GM21825 (cell line): ENCODE results near the gene ABHD17A.
A peak's percentile ranks its signal among the peaks of the same experiment; 100 is the strongest.
"Not testable (repeated sequence)": the region's sequence is repeated elsewhere in the genome, so short reads cannot be mapped to it uniquely, and the experiment has no call there.

Source experiments
- ATAC-seq: cut with Tn5 transposase; IDR thresholded peaks from one replicate; pipeline ENCODE4 v1.9.1; 2021; ENCODE audit warnings: mild to moderate bottlenecking, moderate library complexity; ENCODE audit not compliant: unreplicated experiment

Gene ABHD17A

DNA sequence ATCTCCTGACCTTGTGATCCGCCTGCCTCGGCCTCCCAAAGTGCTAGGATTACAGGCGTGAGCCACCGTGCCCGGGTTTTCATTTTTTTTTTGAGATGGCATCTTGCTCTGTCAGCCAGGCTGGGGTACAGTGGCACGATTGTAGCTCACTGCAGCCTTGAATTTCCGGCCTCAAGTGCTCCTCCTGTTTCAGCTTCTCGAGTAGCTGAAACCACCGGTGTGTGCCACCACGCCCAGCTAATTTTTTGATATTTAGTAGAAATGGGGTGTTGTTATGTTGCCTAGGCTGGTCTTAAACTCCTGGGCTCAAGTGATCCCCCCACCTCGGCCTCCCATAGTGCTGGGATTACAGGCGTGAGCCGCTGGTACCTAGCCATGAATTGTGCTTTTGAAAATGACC is 25.8 kb upstream of the ABHD17A start:
- no peak for ATAC-seq

DNA sequence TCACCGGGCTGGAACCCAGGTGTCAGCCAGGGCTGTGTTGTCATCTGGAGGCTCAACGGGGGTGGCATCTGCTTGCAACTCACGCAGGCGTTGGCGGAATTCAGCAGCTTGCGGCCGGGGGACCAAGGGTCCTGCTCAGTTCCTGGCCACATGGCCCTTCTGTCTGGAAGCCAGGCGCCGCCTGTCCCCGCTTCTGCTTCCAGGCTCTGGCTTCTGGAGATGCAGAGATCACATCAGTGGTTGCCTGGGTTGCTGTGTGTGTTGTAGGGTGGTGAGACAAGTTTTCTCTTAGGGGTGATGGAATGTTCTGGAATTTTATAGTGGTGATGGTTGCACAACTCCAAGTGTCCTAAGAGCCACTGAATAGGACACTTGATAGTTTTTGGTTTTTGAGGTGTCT is 24.9 kb upstream of the ABHD17A start:
- ATAC-seq, result no peak

GRCh38 chr19:1909761-1910080 is 24.4 kb upstream of the ABHD17A start:
- ATAC-seq, result no peak

DNA sequence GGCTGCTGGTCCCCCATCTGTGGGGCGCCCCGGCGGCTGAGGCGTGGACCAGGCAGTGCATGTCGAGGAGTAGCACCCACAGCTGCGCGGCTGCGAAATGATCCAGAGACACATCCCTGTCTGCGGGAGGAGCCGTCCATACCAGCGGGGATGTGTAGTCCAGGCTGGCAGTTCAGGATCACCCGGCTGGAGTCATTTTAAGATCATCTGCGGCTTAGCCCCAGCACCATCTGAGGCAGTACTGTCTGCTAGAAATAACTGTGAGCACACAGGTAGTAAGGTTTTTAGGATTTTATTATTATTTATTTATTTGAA is 23.0 kb upstream of the ABHD17A start:
- no peak for ATAC-seq

DNA sequence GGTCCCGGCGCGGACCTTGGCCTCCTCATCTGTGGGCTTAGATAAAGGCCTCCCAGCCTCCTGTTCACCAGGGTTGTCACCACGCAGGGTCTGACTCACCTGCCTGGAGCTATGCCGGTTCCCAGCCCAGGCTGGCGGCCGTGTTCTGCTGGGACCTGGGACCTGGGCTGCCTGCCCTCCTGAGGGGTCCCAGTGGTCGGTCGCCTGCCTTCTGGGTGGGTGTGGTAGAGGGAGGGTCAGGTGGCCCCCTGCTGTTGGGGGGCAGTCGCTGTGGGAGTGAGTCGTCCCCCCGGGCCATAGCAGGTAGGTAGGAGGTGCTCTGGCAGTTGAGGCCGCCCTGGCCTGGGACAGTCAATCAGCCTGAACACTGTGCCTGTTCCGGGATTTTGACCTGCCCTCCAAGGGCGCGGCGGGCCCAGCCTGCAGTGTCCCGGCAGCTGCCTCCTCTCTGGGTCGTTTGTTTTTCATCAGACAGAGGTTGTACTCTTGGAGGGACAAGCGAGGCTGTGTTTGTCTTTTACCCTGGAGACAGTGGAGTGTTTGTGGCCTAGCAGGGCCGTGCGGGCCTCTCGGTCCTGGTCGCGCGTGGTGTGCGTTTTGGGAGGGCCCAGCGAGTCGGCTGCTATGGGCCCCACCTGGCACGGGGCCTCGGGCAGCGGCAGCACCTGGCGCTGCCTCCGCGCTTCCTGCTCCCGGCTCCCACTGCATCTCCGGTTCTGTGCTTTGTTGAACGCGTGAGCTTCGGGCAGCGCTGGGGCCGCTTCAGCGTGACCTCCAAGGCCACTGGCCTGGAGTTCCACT is 22.5 kb upstream of the ABHD17A start:
- no peak for ATAC-seq

GRCh38 chr19:1906985-1907562 is 21.8 kb upstream of the ABHD17A start:
- no peak for ATAC-seq

DNA sequence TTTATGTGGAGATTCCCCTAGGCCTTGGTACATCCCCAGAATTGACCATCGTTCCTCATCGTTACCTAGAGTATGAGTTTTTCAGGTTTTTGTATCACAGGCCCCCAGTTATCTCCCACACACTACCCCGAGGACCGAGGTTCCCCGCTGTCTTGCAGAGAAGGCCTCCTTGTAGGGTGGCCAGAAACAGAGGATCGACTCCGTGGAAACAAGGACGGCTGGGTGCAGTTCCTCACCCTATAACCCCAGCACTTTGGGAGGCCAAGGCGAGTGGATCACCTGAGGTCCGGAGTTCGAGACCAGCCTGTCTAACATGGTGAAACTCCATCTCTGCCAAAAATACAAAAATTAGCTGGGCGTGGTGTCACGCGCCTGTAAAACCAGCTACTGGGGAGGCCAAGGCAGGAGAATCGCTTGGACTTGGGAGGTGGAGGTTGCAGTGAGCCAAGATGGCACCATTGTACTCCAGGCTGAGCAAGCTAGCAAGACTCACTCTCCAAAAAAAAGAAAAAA is 20.6 kb upstream of the ABHD17A start:
- no peak for ATAC-seq

DNA sequence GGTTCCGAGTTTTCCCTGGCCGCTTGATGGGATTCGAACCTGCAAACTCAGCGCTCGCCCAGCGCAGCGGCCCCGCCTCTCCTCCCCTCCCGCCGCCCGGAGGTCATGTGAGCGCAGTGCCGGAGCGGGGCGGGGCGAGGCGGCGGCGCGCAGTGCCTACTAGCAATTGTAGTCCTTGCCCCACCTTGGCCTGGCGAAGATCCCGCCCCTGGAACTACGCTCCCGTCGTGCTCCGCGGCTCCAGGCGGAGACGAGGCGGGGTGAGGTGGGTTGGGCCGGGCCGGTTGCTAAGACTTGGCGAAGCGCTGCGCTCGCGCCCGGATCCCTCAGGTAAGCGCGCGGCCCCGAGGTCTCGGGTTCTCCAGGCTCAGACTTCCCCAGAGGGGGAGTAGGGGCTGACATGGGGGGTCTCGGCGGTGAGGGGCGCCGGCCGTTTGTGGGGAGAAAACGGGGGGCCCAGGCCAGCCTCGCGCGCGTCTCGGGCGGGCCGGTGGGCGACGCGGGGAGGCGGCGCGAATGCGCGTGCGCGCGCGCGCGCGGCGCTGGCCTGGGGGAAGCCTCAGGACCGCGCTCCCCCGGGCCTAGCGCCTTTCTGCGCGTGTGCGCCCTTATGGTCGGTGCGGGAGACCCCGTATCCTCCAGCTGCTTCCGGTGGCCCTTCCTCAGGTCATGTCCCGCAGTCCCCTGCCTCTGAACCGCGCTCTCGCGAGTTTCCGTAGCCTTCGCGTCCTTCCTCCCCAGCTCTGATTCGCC is 20.0 kb upstream of the ABHD17A start, which contains the start of the genes ADAT3 and SCAMP4:
TSS of gene ADAT3 (plus strand) at position 290 of the 753 bp plus-strand sequence. CDS start 6,649 bp downstream, outside the sequence.
TSS of gene SCAMP4 (plus strand) at position 290 of the 753 bp plus-strand sequence. CDS start 9,621 bp downstream, outside the sequence.
- peak; percentile 72 for ATAC-seq

- no peak for ATAC-seq
These were observed 19.5 kb upstream of the ABHD17A start for GRCh38 chr19:1904860-1905109.

DNA sequence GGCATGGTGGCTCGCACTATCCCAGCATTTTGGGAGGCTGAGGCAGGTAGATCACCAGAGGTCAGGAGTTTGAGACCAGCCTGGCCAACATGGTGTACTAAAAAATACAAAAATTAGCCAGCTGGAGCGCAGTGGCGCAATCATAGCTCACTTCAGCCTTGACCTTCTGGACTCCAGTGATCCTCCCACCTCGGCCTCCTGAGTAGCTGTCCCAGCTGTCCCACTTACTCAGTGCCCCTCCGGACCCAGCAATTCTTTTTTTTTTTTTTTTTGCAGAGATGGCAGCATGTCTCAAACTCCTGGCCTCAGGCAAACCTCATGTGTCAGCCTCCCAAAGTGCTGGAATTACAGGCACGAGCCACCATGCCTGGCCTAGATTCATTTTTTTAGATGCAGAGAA is 17.6 kb upstream of the ABHD17A start:
- ATAC-seq, result no peak

DNA sequence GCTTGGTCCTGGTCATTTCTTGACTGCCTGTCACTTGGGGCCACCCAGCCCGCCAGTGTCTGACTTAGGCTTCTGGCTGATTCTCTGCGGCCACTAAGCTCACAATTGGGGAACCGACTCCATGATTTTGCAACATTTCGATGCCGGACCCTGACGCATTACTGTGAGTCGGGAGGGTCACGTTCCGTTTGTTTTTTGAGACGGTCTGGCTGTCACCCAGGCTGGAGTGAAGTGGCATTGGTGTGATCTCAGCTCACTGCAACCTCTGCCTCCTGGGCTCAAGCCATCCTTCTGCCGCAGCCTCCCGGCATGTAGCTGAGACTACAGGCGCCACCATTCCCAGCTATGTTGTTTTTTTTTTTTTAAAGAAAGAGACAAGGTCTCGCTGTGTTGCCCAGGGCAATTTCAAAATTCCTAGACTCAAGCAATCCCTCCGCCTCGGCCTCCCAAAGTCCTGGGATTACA is 16.7 kb upstream of the ABHD17A start:
- no peak for ATAC-seq

DNA sequence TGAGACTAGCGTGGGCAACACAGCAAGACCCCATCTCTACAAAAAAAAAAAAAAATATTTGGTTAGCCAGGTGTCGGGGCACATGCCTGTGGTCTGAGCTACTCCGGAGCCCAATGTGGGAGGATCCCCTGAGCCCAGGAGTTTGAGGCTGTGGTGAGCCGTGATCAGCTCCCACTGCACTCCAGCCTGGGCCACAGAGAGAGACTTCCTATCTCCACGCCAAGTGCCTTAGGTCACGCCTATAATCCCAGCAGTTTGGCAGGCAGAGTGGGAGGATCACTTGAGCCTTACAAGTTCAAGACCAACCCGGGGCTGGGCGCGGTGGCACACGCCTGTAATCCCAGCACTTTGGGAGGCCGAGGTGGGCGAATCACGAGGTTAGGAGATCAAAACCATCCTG is 11.2 kb upstream of the ABHD17A start:
- no peak for ATAC-seq

- no peak for ATAC-seq
These were observed 8.5 kb upstream of the ABHD17A start for GRCh38 chr19:1893791-1894190.

DNA sequence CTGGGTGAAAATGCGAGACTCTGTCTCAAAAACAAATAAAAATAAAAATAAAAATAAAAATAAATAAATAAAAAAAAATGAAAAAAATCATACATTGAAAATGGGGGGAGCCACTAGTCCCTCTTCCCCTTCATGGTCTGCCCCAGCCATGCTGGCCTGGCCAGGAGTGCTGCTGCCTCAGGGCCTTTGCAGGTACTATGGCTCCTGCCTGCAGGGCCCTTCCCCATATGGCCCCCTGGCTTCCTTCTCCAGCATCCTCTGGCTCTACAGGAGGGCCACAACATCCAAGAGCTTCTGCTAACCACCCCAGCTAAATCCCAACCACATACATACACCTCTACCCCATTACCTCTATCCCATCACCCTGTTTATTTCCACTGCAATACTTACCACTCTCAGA is 4.6 kb upstream of the ABHD17A start:
- no peak for ATAC-seq

- ATAC-seq, result no peak
These were observed 3.1 kb upstream of the ABHD17A start for GRCh38 chr19:1888385-1888784.

DNA sequence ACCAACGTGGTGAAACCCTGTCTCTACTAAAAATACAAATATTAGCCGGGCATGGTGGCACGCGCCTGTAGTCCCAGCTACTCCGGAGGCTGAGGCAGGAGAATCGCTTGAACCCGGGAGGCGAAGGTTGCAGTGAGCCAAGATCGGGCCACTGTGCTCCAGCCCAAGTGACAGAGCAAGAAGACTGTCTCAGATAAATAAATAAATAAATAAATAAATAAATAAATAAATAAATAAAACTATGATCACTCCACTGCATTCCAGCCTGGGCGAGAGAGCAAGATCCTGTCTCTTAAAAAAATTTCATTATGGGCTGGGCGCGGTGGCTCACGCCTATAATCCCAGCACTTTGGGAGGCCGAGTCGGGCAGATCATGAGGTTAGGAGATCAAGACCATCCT is 1.1 kb upstream of the ABHD17A start:
- ATAC-seq, result not testable (repeated sequence)

GRCh38 chr19:1884719-1885334 is 469 bp downstream of the ABHD17A start:
- peak; percentile 12 for ATAC-seq

GRCh38 chr19:1884291-1884718 is 991 bp downstream of the ABHD17A start:
- no peak for ATAC-seq

DNA sequence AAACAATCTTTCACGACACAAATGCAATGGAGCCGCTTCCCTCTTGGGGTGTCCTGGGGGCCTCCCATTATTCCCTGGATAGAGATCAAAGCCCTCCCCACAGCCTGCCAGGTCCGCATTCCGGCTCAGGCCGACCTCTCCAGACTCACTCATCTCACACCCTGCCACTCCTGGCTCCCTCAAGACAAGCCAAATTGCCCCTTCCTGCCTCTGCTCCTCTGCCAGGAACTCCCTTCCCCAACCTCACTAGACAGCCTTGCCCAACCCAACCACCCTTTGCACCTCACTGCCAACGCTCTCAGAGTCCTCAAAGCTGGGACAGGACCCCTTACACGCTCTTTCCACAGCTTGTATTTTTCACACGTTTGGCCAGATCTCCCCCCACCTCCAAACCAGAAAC is 1.5 kb downstream of the ABHD17A start:
- ATAC-seq, result no peak

- no peak for ATAC-seq
These were observed 2.3 kb downstream of the ABHD17A start for GRCh38 chr19:1882786-1883692.
